ENCODE measurements around the gene ENSA.
"Not testable (repeated sequence)": the region's sequence is repeated elsewhere in the genome, so short reads cannot be mapped to it uniquely, and the experiment has no call there.

- TF ChIP-seq CTCF, POLR2A (IDR thresholded peaks at IDR 0.05): not testable (repeated sequence)
These were observed 24.0 kb downstream of the ENSA start for GRCh38 chr1:150605451-150605731.
